HG03460 (cell line): ENCODE data around the gene EIF3D.

ENCODE experiments used
- ATAC-seq: cut with Tn5 transposase; IDR thresholded peaks from one replicate; pipeline ENCODE4 v1.9.1; 2021; ENCODE audit not compliant: unreplicated experiment

EIF3D gene

GRCh38 chr22:36467946-36468345, 61.0 kb downstream of the EIF3D start:
- no peak for ATAC-seq

- no peak for ATAC-seq
These were observed 61.7 kb downstream of the EIF3D start for GRCh38 chr22:36467042-36467810.

- ATAC-seq: no peak
These were observed 62.7 kb downstream of the EIF3D start for GRCh38 chr22:36466258-36466657.

- no peak for ATAC-seq
These were observed 63.5 kb downstream of the EIF3D start for GRCh38 chr22:36465232-36466021.

GRCh38 chr22:36464715-36465231, 64.2 kb downstream of the EIF3D start:
- no peak for ATAC-seq

- no peak for ATAC-seq
These were observed 65.2 kb downstream of the EIF3D start for GRCh38 chr22:36463783-36464184.

GRCh38 chr22:36461665-36462649, 67.0 kb downstream of the EIF3D start:
- ATAC-seq: no peak
